HepG2 (cell line): ENCODE data around the gene FGF21. TPM values are rescaled to one million over a fixed set of nuclear protein-coding genes. Genes with fewer than 3 reads are reported as not detected.

Source experiments
- CHCHD3 ChIP-seq: sonication (generic); formaldehyde crosslinking; IDR thresholded peaks from 2 replicates; pipeline ENCODE4 v1.8.0; 2022; ENCODE audit warnings: mild to moderate bottlenecking, missing genetic modification reagents, moderate library complexity
- FOXJ3 ChIP-seq: sonication (generic); formaldehyde crosslinking; IDR thresholded peaks from 2 replicates; pipeline ENCODE4 v1.4.0; 2020; ENCODE audit warnings: missing genetic modification reagents, mild to moderate bottlenecking, borderline replicate concordance
- FOXM1 ChIP-seq: sonication (generic); formaldehyde crosslinking; IDR thresholded peaks from 2 replicates; pipeline ENCODE4 v1.5.0; 2020; ENCODE audit warnings: missing genetic modification reagents
- GATA4 ChIP-seq: sonication (generic); IDR thresholded peaks from 2 replicates; pipeline ENCODE4 v1.6.1; 2016; ENCODE audit warnings: antibody characterized with exemption, low read depth, borderline replicate concordance
- GLI4 ChIP-seq: sonication (generic); formaldehyde crosslinking; IDR thresholded peaks from 2 replicates; pipeline ENCODE4 v1.5.1; 2020; ENCODE audit warnings: missing genetic modification reagents, mild to moderate bottlenecking, moderate library complexity, borderline replicate concordance
- GMEB2 ChIP-seq: IDR thresholded peaks from 2 replicates; pipeline ENCODE4 v1.6.1; 2016; ENCODE audit warnings: missing biosample characterization, missing genetic modification reagents, low read depth
- NBN ChIP-seq: fragments of 450-650 bp; conservative IDR thresholded peaks from 2 replicates; pipeline ENCODE4 v1.6.1; 2017
- SMAD9 ChIP-seq: sonication (generic); formaldehyde crosslinking; IDR thresholded peaks from 2 replicates; pipeline ENCODE4 v1.5.1; 2020; ENCODE audit warnings: mild to moderate bottlenecking, missing genetic modification reagents
- THAP11 ChIP-seq: IDR thresholded peaks from 2 replicates; pipeline ENCODE4 v1.6.1; 2016; ENCODE audit warnings: missing biosample characterization, missing genetic modification reagents
- ZBTB2 ChIP-seq: sonication (generic); formaldehyde crosslinking; IDR thresholded peaks from 2 replicates; pipeline ENCODE4 v1.8.0; 2022; ENCODE audit warnings: low read depth, missing genetic modification reagents
- ZC3H13 ChIP-seq: sonication (generic); formaldehyde crosslinking; IDR thresholded peaks from 2 replicates; pipeline ENCODE4 v1.8.1; 2023; ENCODE audit warnings: mild to moderate bottlenecking, missing genetic modification reagents, moderate library complexity
- ZEB1 ChIP-seq: IDR thresholded peaks from 2 replicates; pipeline ENCODE4 v1.6.1; 2012; ENCODE audit warnings: mild to moderate bottlenecking, low read depth, inconsistent platforms; ENCODE audit not compliant: insufficient replicate concordance
- ZNF12 ChIP-seq: sonication (generic); formaldehyde crosslinking; IDR thresholded peaks from 2 replicates; pipeline ENCODE4 v1.5.0; 2020; ENCODE audit warnings: missing genetic modification reagents
- ZNF275 ChIP-seq: sonication (generic); formaldehyde crosslinking; IDR thresholded peaks from 2 replicates; pipeline ENCODE4 v1.8.0; 2022; ENCODE audit warnings: missing genetic modification reagents, mild to moderate bottlenecking, inconsistent platforms, borderline replicate concordance
- ZNF7 ChIP-seq: IDR thresholded peaks from 2 replicates; pipeline ENCODE4 v1.6.1; 2016; ENCODE audit warnings: missing biosample characterization, missing genetic modification reagents
- polyA plus RNA-seq, 8 experiments: library from polyadenylated mRNA; depleted of rRNA in 3 of 8; stranded (reverse) in 7 of 8; unstranded in 1 of 8; fragments of >200 nt; fragmentation: Illumina TruSeq in 4 of 8; extraction: Trizol in 4 of 8; gene quantifications; 2 replicates each; pipeline versions ENCODE4 v1.2.1 to v1.2.3, GENCODE V29; 2011 to 2016; ENCODE audit warnings: low read depth in 4 of 8, missing spikeins in 1 of 8, mixed read lengths in 1 of 8; ENCODE audit not compliant: insufficient read depth in 1 of 8
- total RNA-seq, 5 experiments: library from RNA; depleted of rRNA; stranded (reverse); fragments of >200 nt; fragmentation: Illumina TruSeq; extraction: Trizol; gene quantifications; 2 replicates each; pipeline ENCODE4 v1.2.3, GENCODE V29; 2016; ENCODE audit warnings: low read depth in 1 of 5
- TF ChIP-seq, protein P1 (sequence below): sonication (generic); formaldehyde crosslinking; IDR thresholded peaks from 2 replicates; pipeline ENCODE4 v1.9.0; 2021; ENCODE audit warnings: missing genetic modification reagents, borderline replicate concordance
- TF ChIP-seq, protein P2 (sequence below): sonication (generic); formaldehyde crosslinking; IDR thresholded peaks from 2 replicates; pipeline ENCODE4 v1.5.0; 2020; ENCODE audit warnings: missing genetic modification reagents
- TF ChIP-seq, protein P3 (sequence below): sonication (generic); formaldehyde crosslinking; IDR thresholded peaks from 2 replicates; pipeline ENCODE4 v1.5.0; 2020; ENCODE audit warnings: mild to moderate bottlenecking, missing genetic modification reagents, moderate library complexity
- TF ChIP-seq, protein P4 (sequence below): sonication (generic); formaldehyde crosslinking; IDR thresholded peaks from 2 replicates; pipeline ENCODE4 v1.5.1; 2020; ENCODE audit warnings: missing genetic modification reagents, mild to moderate bottlenecking, borderline replicate concordance

Gene FGF21
- total and polyA plus RNA-seq, 2 of the 13 experiments (the other 11 are each of a cell fraction or from before 2014, with no cell fraction given) = 0.17 TPM; not detected in 1

- TF ChIP-seq, protein P1, sequence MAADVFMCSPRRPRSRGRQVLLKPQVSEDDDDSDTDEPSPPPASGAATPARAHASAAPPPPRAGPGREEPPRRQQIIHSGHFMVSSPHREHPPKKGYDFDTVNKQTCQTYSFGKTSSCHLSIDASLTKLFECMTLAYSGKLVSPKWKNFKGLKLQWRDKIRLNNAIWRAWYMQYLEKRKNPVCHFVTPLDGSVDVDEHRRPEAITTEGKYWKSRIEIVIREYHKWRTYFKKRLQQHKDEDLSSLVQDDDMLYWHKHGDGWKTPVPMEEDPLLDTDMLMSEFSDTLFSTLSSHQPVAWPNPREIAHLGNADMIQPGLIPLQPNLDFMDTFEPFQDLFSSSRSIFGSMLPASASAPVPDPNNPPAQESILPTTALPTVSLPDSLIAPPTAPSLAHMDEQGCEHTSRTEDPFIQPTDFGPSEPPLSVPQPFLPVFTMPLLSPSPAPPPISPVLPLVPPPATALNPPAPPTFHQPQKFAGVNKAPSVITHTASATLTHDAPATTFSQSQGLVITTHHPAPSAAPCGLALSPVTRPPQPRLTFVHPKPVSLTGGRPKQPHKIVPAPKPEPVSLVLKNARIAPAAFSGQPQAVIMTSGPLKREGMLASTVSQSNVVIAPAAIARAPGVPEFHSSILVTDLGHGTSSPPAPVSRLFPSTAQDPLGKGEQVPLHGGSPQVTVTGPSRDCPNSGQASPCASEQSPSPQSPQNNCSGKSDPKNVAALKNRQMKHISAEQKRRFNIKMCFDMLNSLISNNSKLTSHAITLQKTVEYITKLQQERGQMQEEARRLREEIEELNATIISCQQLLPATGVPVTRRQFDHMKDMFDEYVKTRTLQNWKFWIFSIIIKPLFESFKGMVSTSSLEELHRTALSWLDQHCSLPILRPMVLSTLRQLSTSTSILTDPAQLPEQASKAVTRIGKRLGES (CRISPR knock-in tag) = no peak
- TF ChIP-seq GATA4 (no peak), ZEB1 (no peak), FOXJ3 (CRISPR knock-in tag) (no peak), SMAD9 (CRISPR knock-in tag) (no peak), ZNF275 (CRISPR knock-in tag) (no peak), THAP11 (no peak), CHCHD3 (CRISPR knock-in tag) (no peak), GLI4 (CRISPR knock-in tag) (no peak), GMEB2 (CRISPR knock-in tag) (no peak), ZC3H13 (CRISPR knock-in tag) (no peak), NBN (no peak), ZNF7 (no peak), FOXM1 (CRISPR knock-in tag) (no peak), ZBTB2 (CRISPR knock-in tag) (no peak), ZNF12 (CRISPR knock-in tag) (no peak)
- TF ChIP-seq, protein P2, sequence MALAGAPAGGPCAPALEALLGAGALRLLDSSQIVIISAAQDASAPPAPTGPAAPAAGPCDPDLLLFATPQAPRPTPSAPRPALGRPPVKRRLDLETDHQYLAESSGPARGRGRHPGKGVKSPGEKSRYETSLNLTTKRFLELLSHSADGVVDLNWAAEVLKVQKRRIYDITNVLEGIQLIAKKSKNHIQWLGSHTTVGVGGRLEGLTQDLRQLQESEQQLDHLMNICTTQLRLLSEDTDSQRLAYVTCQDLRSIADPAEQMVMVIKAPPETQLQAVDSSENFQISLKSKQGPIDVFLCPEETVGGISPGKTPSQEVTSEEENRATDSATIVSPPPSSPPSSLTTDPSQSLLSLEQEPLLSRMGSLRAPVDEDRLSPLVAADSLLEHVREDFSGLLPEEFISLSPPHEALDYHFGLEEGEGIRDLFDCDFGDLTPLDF = no peak
- TF ChIP-seq, protein P3, sequence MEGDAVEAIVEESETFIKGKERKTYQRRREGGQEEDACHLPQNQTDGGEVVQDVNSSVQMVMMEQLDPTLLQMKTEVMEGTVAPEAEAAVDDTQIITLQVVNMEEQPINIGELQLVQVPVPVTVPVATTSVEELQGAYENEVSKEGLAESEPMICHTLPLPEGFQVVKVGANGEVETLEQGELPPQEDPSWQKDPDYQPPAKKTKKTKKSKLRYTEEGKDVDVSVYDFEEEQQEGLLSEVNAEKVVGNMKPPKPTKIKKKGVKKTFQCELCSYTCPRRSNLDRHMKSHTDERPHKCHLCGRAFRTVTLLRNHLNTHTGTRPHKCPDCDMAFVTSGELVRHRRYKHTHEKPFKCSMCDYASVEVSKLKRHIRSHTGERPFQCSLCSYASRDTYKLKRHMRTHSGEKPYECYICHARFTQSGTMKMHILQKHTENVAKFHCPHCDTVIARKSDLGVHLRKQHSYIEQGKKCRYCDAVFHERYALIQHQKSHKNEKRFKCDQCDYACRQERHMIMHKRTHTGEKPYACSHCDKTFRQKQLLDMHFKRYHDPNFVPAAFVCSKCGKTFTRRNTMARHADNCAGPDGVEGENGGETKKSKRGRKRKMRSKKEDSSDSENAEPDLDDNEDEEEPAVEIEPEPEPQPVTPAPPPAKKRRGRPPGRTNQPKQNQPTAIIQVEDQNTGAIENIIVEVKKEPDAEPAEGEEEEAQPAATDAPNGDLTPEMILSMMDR (CRISPR knock-in tag) = 0 out of 2 replicates have a peak, but pooled peaks have one; percentile 2
- TF ChIP-seq, protein P4, sequence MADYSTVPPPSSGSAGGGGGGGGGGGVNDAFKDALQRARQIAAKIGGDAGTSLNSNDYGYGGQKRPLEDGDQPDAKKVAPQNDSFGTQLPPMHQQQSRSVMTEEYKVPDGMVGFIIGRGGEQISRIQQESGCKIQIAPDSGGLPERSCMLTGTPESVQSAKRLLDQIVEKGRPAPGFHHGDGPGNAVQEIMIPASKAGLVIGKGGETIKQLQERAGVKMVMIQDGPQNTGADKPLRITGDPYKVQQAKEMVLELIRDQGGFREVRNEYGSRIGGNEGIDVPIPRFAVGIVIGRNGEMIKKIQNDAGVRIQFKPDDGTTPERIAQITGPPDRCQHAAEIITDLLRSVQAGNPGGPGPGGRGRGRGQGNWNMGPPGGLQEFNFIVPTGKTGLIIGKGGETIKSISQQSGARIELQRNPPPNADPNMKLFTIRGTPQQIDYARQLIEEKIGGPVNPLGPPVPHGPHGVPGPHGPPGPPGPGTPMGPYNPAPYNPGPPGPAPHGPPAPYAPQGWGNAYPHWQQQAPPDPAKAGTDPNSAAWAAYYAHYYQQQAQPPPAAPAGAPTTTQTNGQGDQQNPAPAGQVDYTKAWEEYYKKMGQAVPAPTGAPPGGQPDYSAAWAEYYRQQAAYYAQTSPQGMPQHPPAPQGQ (CRISPR knock-in tag) = no peak
These were observed 51.1 kb downstream of the FGF21 start (continued) for GRCh38 chr19:48806518-48806817.
